ENCODE results near the gene TRPC4AP. TPM values are rescaled to one million over a fixed set of nuclear protein-coding genes. Genes with fewer than 3 reads are reported as not detected.

TRPC4AP gene
- total RNA-seq, 1 experiment from 2014 or later, result 79.0 TPM

- H3K36me3 Mint-ChIP-seq (ENCODE audit: insufficient read depth, unreplicated experiment), result peaks cover 51% of the 10 kb centered on the region
These were observed 62.5 kb downstream of the TRPC4AP start for GRCh38 chr20:35030136-35030535.

DNA sequence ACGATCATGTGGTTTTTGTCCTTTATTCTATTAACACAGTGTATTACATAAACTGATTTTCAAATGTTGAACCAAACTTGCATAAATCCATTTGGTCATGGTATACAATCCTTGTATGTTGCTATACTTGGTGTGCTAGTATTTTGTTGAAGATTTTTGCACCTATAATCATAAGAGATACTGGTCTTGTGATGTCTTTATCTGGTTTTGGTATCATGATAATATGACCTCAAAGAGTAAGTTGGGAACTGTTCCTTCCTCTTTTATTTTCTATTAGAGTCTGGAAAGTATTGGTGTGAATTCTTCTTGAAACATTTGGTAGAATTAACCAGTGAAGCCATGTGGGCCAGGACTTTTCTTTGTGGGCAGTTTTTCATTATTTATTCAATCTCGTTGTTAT, 65.3 kb downstream of the TRPC4AP start:
- CTCF ChIA-PET, result no interaction called here
- H3K36me3 Mint-ChIP-seq (ENCODE audit: insufficient read depth, unreplicated experiment), result peaks cover 50% of the 10 kb centered on the region
- no peak overlapping the region for H3K27ac Mint-ChIP-seq (ENCODE audit: unreplicated experiment)
- intact Hi-C loops (cut with micrococcal nuclease; ENCODE audit: unreplicated experiment), result no loop called here
- TF ChIP-seq, protein P1, sequence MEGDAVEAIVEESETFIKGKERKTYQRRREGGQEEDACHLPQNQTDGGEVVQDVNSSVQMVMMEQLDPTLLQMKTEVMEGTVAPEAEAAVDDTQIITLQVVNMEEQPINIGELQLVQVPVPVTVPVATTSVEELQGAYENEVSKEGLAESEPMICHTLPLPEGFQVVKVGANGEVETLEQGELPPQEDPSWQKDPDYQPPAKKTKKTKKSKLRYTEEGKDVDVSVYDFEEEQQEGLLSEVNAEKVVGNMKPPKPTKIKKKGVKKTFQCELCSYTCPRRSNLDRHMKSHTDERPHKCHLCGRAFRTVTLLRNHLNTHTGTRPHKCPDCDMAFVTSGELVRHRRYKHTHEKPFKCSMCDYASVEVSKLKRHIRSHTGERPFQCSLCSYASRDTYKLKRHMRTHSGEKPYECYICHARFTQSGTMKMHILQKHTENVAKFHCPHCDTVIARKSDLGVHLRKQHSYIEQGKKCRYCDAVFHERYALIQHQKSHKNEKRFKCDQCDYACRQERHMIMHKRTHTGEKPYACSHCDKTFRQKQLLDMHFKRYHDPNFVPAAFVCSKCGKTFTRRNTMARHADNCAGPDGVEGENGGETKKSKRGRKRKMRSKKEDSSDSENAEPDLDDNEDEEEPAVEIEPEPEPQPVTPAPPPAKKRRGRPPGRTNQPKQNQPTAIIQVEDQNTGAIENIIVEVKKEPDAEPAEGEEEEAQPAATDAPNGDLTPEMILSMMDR (IDR thresholded peaks at IDR 0.05; ENCODE audit: unreplicated experiment), result no peak
- no peaks in the 10 kb centered on the region for H3K27me3 Mint-ChIP-seq (ENCODE audit: unreplicated experiment)
- no peaks in the 10 kb centered on the region for H3K4me1 Mint-ChIP-seq (ENCODE audit: low read depth, unreplicated experiment)
- H3K9me3 Mint-ChIP-seq (ENCODE audit: low read depth, unreplicated experiment), result no peaks in the 10 kb centered on the region
- no peak overlapping the region for H3K4me3 Mint-ChIP-seq (ENCODE audit: low read depth, unreplicated experiment)
- no TSS peak for BruUV-seq (replicated peaks)
- no peak for DNase-seq

More at GRCh38 chr20:35030136-35030535, 62.5 kb downstream of the TRPC4AP start:
- DNase-seq, result no peak
- Mint-ChIP-seq H3K27me3 (ENCODE audit: unreplicated experiment) (no peaks in the 10 kb centered on the region), H3K9me3 (ENCODE audit: low read depth, unreplicated experiment) (no peaks in the 10 kb centered on the region), H3K4me1 (ENCODE audit: low read depth, unreplicated experiment) (no peaks in the 10 kb centered on the region), H3K4me3 (ENCODE audit: low read depth, unreplicated experiment) (no peak overlapping the region), H3K27ac (ENCODE audit: unreplicated experiment) (no peak overlapping the region)
- CTCF ChIA-PET, result interaction anchor here (0.6 to 0.7 kb wide), 4 partner anchors 20 to 1077 kb away, joined by 3 to 7 read pairs (median 4); no protein-coding TSS in a partner anchor
- TF ChIP-seq, protein P1 (IDR thresholded peaks at IDR 0.05; ENCODE audit: unreplicated experiment), result no peak
- intact Hi-C loops (cut with micrococcal nuclease; ENCODE audit: unreplicated experiment), result no loop called here
- no TSS peak for BruUV-seq (replicated peaks)

GRCh38 chr20:35025116-35025515, 67.5 kb downstream of the TRPC4AP start:
- no peak overlapping the region for H3K4me3 Mint-ChIP-seq (ENCODE audit: low read depth, unreplicated experiment)
- H3K27ac Mint-ChIP-seq (ENCODE audit: unreplicated experiment), result no peak overlapping the region
- no peaks in the 10 kb centered on the region for H3K27me3 Mint-ChIP-seq (ENCODE audit: unreplicated experiment)
- no peak for DNase-seq
- H3K36me3 Mint-ChIP-seq (ENCODE audit: insufficient read depth, unreplicated experiment), result peaks cover 46% of the 10 kb centered on the region
- BruUV-seq (replicated peaks), result no TSS peak
- H3K4me1 Mint-ChIP-seq (ENCODE audit: low read depth, unreplicated experiment), result no peaks in the 10 kb centered on the region
- TF ChIP-seq, protein P1 (IDR thresholded peaks at IDR 0.05; ENCODE audit: unreplicated experiment), result no peak
- H3K9me3 Mint-ChIP-seq (ENCODE audit: low read depth, unreplicated experiment), result no peaks in the 10 kb centered on the region
- intact Hi-C loops (cut with micrococcal nuclease; ENCODE audit: unreplicated experiment), result no loop called here
- CTCF ChIA-PET, result no interaction called here

DNA sequence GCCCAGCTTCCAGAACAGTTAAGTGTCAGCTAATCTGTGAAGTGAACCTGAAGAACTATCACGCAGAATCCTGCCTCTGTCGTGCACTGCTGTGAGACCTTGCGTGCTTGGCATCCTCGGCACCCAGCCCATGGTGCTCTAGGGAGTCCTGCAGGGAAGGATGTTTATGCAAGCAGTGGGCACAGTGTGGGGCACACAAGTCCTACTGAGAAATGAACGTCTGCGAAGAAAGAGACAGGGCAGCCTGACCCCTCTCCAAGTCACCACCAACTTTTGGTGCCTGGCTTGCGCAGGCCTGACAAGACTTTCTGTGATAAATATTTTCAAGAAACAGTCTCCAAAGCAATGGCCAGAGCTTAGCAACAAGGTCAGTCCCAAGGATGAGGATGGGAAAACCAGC, 69.0 kb downstream of the TRPC4AP start:
- no TSS peak for BruUV-seq (replicated peaks)
- Mint-ChIP-seq H3K27ac (ENCODE audit: unreplicated experiment) (no peak overlapping the region), H3K9me3 (ENCODE audit: low read depth, unreplicated experiment) (no peaks in the 10 kb centered on the region), H3K4me1 (ENCODE audit: low read depth, unreplicated experiment) (no peaks in the 10 kb centered on the region), H3K36me3 (ENCODE audit: insufficient read depth, unreplicated experiment) (peaks cover 43% of the 10 kb centered on the region), H3K4me3 (ENCODE audit: low read depth, unreplicated experiment) (no peak overlapping the region), H3K27me3 (ENCODE audit: unreplicated experiment) (no peaks in the 10 kb centered on the region)
- no peak for DNase-seq
- CTCF ChIA-PET, result interaction anchor here (0.6 kb wide), 1 partner anchor 1955 kb away, joined by 6 read pairs; no protein-coding TSS in a partner anchor
- intact Hi-C loops (cut with micrococcal nuclease; ENCODE audit: unreplicated experiment), result no loop called here
- TF ChIP-seq, protein P1 (IDR thresholded peaks at IDR 0.05; ENCODE audit: unreplicated experiment), result no peak
